ENCODE measurements around the gene NKD1. TPM values are rescaled to one million over a fixed set of nuclear protein-coding genes. Genes with fewer than 3 reads are reported as not detected.

Gene NKD1
- total and polyA plus RNA-seq, 2 donors from 2014 or later, result 1.1 to 9.9 TPM

- Histone ChIP-seq H3K9ac (ENCODE audit: low read length in 3 of 3) (no peak overlapping the region), H3K27ac (ENCODE audit: low read depth in 2 of 2, low read length in 2 of 2) (no peak overlapping the region), H3K4me3 (ENCODE audit: low read length in 3 of 3) (no peak overlapping the region), H3K27me3 (ENCODE audit: control insufficient read depth, insufficient read depth, low read length) (no peaks in the 10 kb centered on the region), H3K4me1 (ENCODE audit: control insufficient read depth in 2 of 3, insufficient read depth in 2 of 3, low read depth in 1 of 3, low read length in 3 of 3) (peaks cover 0 to 5% (median 1%) of the 10 kb centered on the region in 3 donors), H3K36me3 (ENCODE audit: control insufficient read depth in 2 of 3, insufficient read depth in 3 of 3, low read length in 3 of 3) (no peaks in the 10 kb centered on the region), H3K9me3 (ENCODE audit: control insufficient read depth in 2 of 3, insufficient read depth in 1 of 3, low read length in 3 of 3) (no peaks in the 10 kb centered on the region)
- FAIRE-seq, result no peak
- no peak for TF ChIP-seq CTCF (IDR thresholded peaks at IDR 0.05; ENCODE audit: borderline replicate concordance, extremely low read depth, insufficient read depth)
- peak in 1 of 5 donors; percentile 49 for DNase-seq
- intact Hi-C loops (cut with DNase I), result no loop called here
Measured at GRCh38 chr16:50597563-50598255, 49.5 kb downstream of the NKD1 start.

GRCh38 chr16:50598256-50598894 is 50.2 kb downstream of the NKD1 start:
- H3K36me3 ChIP-seq (ENCODE audit: control insufficient read depth in 2 of 3, insufficient read depth in 3 of 3, low read length in 3 of 3), result no peaks in the 10 kb centered on the region
- peaks cover 0 to 7% (median 3%) of the 10 kb centered on the region in 3 donors for H3K4me1 ChIP-seq (ENCODE audit: control insufficient read depth in 2 of 3, insufficient read depth in 2 of 3, low read depth in 1 of 3, low read length in 3 of 3)
- DNase-seq, result peak in 1 of 5 donors; percentile 67
- intact Hi-C loops (cut with DNase I), result no loop called here
- H3K9ac ChIP-seq (ENCODE audit: low read length in 3 of 3), result no peak overlapping the region
- no peaks in the 10 kb centered on the region for H3K27me3 ChIP-seq (ENCODE audit: control insufficient read depth, insufficient read depth, low read length)
- TF ChIP-seq CTCF (IDR thresholded peaks at IDR 0.05; ENCODE audit: borderline replicate concordance, extremely low read depth, insufficient read depth), result no peak
- H3K4me3 ChIP-seq (ENCODE audit: low read length in 3 of 3), result no peak overlapping the region
- no peak overlapping the region for H3K27ac ChIP-seq (ENCODE audit: low read depth in 2 of 2, low read length in 2 of 2)
- H3K9me3 ChIP-seq (ENCODE audit: control insufficient read depth in 2 of 3, insufficient read depth in 1 of 3, low read length in 3 of 3), result no peaks in the 10 kb centered on the region
- FAIRE-seq, result no peak

- DNase-seq (no peak), FAIRE-seq (no peak)
- TF ChIP-seq CTCF (IDR thresholded peaks at IDR 0.05; ENCODE audit: borderline replicate concordance, extremely low read depth, insufficient read depth), result no peak
- H3K27ac ChIP-seq (ENCODE audit: low read depth in 2 of 2, low read length in 2 of 2), result no peak overlapping the region
- no peaks in the 10 kb centered on the region for H3K27me3 ChIP-seq (ENCODE audit: control insufficient read depth, insufficient read depth, low read length)
- no peak overlapping the region for H3K4me3 ChIP-seq (ENCODE audit: low read length in 3 of 3)
- H3K36me3 ChIP-seq (ENCODE audit: control insufficient read depth in 2 of 3, insufficient read depth in 3 of 3, low read length in 3 of 3), result no peaks in the 10 kb centered on the region
- no peaks in the 10 kb centered on the region for H3K9me3 ChIP-seq (ENCODE audit: control insufficient read depth in 2 of 3, insufficient read depth in 1 of 3, low read length in 3 of 3)
- H3K9ac ChIP-seq (ENCODE audit: low read length in 3 of 3), result no peak overlapping the region
- peaks cover 0 to 11% (median 3%) of the 10 kb centered on the region in 3 donors for H3K4me1 ChIP-seq (ENCODE audit: control insufficient read depth in 2 of 3, insufficient read depth in 2 of 3, low read depth in 1 of 3, low read length in 3 of 3)
- intact Hi-C loops (cut with DNase I), result no loop called here
Measured at GRCh38 chr16:50598936-50599361, 50.8 kb downstream of the NKD1 start.

Data from kidney (tissue), 14 donors.